ENCODE results near the gene RUNX3.
"Not testable (repeated sequence)": the region's sequence is repeated elsewhere in the genome, so short reads cannot be mapped to it uniquely, and the experiment has no call there.

The RUNX3 gene

DNA sequence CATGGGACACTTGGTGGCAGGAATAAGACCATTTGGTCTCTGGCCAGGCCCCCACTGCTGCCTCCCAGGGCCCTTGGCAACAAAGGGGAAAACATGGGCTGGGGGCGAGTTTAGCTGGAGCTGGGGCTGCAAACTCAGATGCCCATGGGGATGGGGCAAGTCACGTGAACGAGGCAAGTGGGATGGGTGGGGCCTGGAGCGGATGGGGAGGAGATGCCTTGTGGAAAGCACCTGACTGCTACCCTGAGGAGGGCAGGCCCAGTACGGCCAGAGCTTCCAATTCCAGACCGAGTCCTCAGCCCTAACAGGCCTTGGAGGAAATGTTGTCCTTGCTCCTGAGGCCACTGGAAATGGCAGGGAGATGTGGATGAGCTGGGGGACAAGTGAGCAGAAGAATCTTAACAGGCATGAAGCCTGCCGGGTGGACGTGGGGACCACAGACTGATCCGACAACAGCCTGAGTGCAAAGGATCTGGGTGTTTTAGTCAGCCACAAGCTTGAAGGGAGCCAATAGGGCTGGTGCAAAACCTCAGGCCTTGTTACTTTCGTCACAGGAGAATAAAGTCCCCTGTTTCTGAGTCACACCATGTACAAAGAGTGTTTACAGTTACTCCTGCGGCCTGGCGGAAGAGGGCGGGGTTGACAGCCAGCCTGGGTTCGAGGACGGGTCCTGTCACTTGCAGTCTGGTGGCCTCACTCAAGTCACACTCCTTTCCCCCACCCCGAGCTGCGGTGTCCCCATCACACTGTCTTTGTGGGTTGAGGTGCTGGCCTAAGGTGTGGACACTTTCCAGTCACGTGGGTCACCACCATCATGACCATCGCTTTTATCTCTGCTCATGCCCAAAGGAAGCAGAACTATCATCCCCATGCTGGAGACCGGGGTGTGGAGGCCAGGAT is 19.1 kb downstream of the RUNX3 start:
- H3K4me1 ChIP-seq (ENCODE audit: control insufficient read depth in 1 of 2, insufficient read depth in 1 of 2, low read depth in 1 of 2, low read length in 1 of 2) = no peaks in the 10 kb centered on the region
- H3K27me3 ChIP-seq = no peaks in the 10 kb centered on the region
- no peak overlapping the region for H3K4me3 ChIP-seq (ENCODE audit: low read depth in 1 of 2, low read length in 1 of 2)
- H3K36me3 ChIP-seq = peaks cover 73% of the 10 kb centered on the region
- TF ChIP-seq, protein P1, sequence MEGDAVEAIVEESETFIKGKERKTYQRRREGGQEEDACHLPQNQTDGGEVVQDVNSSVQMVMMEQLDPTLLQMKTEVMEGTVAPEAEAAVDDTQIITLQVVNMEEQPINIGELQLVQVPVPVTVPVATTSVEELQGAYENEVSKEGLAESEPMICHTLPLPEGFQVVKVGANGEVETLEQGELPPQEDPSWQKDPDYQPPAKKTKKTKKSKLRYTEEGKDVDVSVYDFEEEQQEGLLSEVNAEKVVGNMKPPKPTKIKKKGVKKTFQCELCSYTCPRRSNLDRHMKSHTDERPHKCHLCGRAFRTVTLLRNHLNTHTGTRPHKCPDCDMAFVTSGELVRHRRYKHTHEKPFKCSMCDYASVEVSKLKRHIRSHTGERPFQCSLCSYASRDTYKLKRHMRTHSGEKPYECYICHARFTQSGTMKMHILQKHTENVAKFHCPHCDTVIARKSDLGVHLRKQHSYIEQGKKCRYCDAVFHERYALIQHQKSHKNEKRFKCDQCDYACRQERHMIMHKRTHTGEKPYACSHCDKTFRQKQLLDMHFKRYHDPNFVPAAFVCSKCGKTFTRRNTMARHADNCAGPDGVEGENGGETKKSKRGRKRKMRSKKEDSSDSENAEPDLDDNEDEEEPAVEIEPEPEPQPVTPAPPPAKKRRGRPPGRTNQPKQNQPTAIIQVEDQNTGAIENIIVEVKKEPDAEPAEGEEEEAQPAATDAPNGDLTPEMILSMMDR (IDR thresholded peaks at IDR 0.05) = no peak
- no peaks in the 10 kb centered on the region for H3K9me3 ChIP-seq
- H3K27ac ChIP-seq = no peak overlapping the region

DNA sequence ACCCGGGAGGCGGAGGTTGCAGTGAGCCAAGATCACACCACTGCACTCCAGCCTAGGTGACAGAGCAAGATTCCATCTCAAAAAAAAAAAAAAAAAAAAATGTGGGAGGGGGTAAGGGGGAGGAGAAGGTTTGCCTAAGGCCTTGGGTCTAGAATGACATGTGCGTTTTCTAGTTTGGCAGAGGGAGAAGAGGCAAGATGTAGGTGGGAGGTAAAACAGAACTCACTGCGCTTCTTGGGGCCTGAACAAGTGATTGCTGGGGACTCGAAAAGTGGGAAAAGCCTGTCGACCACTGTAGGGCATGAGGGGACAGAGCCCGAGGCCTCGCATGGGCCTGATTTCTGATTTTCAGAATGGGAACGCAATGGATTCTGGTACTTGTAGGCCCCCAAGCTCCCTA is 19.9 kb downstream of the RUNX3 start:
- no peaks in the 10 kb centered on the region for H3K4me1 ChIP-seq (ENCODE audit: control insufficient read depth in 1 of 2, insufficient read depth in 1 of 2, low read depth in 1 of 2, low read length in 1 of 2)
- H3K4me3 ChIP-seq (ENCODE audit: low read depth in 1 of 2, low read length in 1 of 2) = no peak overlapping the region
- H3K27ac ChIP-seq = no peak overlapping the region
- H3K36me3 ChIP-seq = peaks cover 75% of the 10 kb centered on the region
- H3K9me3 ChIP-seq = no peaks in the 10 kb centered on the region
- TF ChIP-seq, protein P1 (IDR thresholded peaks at IDR 0.05) = no peak
- no peaks in the 10 kb centered on the region for H3K27me3 ChIP-seq

DNA sequence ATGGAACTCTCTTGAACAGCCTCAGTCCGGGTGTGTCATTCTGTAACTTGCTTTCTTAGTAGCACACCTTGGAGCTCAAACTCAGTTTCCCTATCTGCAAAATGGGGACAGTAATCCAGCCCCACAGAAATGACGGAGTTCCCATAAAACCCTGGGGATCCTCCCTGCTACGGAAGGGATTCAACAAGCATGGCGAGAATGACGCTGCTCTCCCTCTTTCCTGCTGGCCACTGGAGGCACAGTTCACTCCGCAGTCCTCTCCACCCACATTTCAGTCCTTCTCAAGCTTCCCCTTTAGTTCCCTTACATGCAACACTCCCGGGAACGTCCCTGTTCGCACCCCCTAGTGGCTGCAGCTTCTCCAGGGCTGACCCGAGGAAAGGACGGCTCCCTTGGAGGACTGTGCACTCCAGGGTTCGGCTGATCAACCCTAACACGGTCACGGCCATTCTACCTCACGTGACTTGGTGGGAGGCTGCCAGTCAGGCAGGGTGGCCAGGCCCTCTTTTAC is 20.6 kb downstream of the RUNX3 start:
- H3K27ac ChIP-seq = no peak overlapping the region
- no peaks in the 10 kb centered on the region for H3K27me3 ChIP-seq

DNA sequence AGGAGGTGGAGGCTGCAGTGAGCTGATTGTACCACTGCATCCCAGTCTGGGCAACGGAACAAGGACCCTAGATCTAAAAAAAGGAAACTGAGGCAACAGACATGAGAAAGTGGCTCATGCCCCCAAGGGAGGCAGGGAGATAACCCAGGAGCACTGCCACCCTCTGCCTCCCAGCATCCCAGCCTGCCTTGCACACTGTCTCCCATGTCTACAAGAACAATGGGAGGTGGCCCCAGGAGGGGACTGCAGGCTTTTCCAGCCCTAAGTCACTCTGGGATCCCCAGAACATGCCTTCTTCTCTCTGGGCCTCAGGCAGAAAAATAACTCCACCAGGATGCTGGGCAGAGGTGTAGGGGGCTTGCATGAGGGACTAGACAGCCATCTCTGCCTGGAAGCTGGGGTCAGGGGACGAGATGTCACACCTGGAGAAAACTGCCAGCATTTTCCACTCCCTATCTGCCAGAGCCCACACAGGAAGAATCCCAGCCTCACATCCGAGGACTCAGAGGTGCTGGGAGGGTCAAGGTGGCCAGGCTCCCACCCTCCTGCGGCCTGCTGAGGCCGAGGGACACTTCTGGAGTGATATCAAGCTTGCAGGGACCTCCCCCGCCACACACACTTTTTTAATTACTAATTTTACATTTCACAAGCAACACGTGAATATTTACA is 21.4 kb downstream of the RUNX3 start:
- TF ChIP-seq, protein P1 (IDR thresholded peaks at IDR 0.05) = no peak
- no peak overlapping the region for H3K4me3 ChIP-seq (ENCODE audit: low read depth in 1 of 2, low read length in 1 of 2)
- no peak overlapping the region for H3K27ac ChIP-seq
- no peaks in the 10 kb centered on the region for H3K27me3 ChIP-seq
- H3K36me3 ChIP-seq = peaks cover 76% of the 10 kb centered on the region
- H3K4me1 ChIP-seq (ENCODE audit: control insufficient read depth in 1 of 2, insufficient read depth in 1 of 2, low read depth in 1 of 2, low read length in 1 of 2) = no peaks in the 10 kb centered on the region
- no peaks in the 10 kb centered on the region for H3K9me3 ChIP-seq

More for the DNA sequence above, 20.6 kb downstream of the RUNX3 start:
- Histone ChIP-seq H3K4me3 (ENCODE audit: low read depth in 1 of 2, low read length in 1 of 2) (no peak overlapping the region), H3K4me1 (ENCODE audit: control insufficient read depth in 1 of 2, insufficient read depth in 1 of 2, low read depth in 1 of 2, low read length in 1 of 2) (no peaks in the 10 kb centered on the region), H3K36me3 (peaks cover 76% of the 10 kb centered on the region), H3K9me3 (no peaks in the 10 kb centered on the region)
- TF ChIP-seq, protein P1 (IDR thresholded peaks at IDR 0.05) = no peak

DNA sequence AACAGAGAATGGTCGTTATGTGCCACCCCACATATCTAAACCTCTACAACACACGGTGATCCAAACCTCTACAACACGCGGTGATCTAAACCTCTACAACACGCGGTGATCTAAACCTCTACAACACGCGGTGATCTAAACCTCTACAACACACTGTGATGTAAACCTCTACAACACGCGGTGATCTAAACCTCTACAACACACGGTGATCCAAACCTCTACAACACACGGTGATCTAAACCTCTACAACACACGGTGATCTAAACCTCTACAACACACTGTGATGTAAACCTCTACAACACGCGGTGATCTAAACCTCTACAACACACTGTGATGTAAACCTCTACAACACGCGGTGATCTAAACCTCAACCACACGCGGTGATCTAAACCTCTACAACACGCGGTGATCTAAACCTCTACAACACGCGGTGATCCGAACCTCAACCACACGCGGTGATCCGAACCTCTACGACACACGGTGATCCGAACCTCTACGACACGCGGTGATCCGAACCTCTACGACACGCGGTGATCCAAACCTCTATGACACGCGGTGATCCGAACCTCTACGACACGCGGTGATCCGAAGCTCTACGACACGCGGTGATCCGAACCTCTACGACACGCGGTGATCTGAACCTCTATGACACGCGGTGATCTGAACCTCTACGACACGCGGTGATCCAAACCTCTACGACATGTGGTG is 22.3 kb downstream of the RUNX3 start:
- not testable (repeated sequence) for H3K27ac ChIP-seq; H3K4me3 ChIP-seq (ENCODE audit: low read depth in 1 of 2, low read length in 1 of 2); H3K9me3 ChIP-seq; H3K27me3 ChIP-seq; H3K4me1 ChIP-seq (ENCODE audit: control insufficient read depth in 1 of 2, insufficient read depth in 1 of 2, low read depth in 1 of 2, low read length in 1 of 2)
- peaks cover 76% of the 10 kb centered on the region for H3K36me3 ChIP-seq
